ENCODE measurements around the gene SRSF9. TPM values are rescaled to one million over a fixed set of nuclear protein-coding genes. Genes with fewer than 3 reads are reported as not detected.

The SRSF9 gene
- total RNA-seq, 1 experiment from 2014 or later, result 244 TPM

GRCh38 chr12:120463712-120464111, 5.8 kb downstream of the SRSF9 start:
- Mint-ChIP-seq H3K4me3 (ENCODE audit: unreplicated experiment) (no peak overlapping the region), H3K4me1 (ENCODE audit: low read depth, unreplicated experiment) (no peaks in the 10 kb centered on the region), H3K9me3 (ENCODE audit: unreplicated experiment) (no peaks in the 10 kb centered on the region), H3K27me3 (ENCODE audit: insufficient read depth, unreplicated experiment) (no peaks in the 10 kb centered on the region), H3K27ac (ENCODE audit: unreplicated experiment) (no peak overlapping the region), H3K36me3 (ENCODE audit: insufficient read depth, unreplicated experiment) (peaks cover 100% of the 10 kb centered on the region)
- Histone ChIP-seq H3K4me1 (peaks cover 8% of the 10 kb centered on the region; the same call in 1 of the 2 replicates), H3K9me3 (no peaks in the 10 kb centered on the region), H3K27me3 (replicated peaks; ENCODE audit: control insufficient read depth, insufficient read depth, low read length) (no peaks in the 10 kb centered on the region), H3K36me3 (ENCODE audit: control insufficient read depth, insufficient read depth, low read length) (peaks cover 2% of the 10 kb centered on the region; the same call in 1 of the 2 replicates), H3K4me3 (ENCODE audit: low read depth, low read length) (no peak overlapping the region)
- ChIA-PET POLR2A (no interaction called here), CTCF (no interaction called here)
- TF ChIP-seq, protein P1, sequence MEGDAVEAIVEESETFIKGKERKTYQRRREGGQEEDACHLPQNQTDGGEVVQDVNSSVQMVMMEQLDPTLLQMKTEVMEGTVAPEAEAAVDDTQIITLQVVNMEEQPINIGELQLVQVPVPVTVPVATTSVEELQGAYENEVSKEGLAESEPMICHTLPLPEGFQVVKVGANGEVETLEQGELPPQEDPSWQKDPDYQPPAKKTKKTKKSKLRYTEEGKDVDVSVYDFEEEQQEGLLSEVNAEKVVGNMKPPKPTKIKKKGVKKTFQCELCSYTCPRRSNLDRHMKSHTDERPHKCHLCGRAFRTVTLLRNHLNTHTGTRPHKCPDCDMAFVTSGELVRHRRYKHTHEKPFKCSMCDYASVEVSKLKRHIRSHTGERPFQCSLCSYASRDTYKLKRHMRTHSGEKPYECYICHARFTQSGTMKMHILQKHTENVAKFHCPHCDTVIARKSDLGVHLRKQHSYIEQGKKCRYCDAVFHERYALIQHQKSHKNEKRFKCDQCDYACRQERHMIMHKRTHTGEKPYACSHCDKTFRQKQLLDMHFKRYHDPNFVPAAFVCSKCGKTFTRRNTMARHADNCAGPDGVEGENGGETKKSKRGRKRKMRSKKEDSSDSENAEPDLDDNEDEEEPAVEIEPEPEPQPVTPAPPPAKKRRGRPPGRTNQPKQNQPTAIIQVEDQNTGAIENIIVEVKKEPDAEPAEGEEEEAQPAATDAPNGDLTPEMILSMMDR (IDR thresholded peaks at IDR 0.05; ENCODE audit: insufficient read depth in 1 of 2, low read depth in 1 of 2, low read length in 1 of 2, severe bottlenecking in 1 of 2, unreplicated experiment in 1 of 2), result no peak
- no peak for DNase-seq
- no TSS peak for BruUV-seq (replicated peaks)
- intact Hi-C loops (cut with micrococcal nuclease; ENCODE audit: unreplicated experiment), result no loop called here

- Mint-ChIP-seq H3K4me1 (ENCODE audit: low read depth, unreplicated experiment) (no peaks in the 10 kb centered on the region), H3K4me3 (ENCODE audit: unreplicated experiment) (no peak overlapping the region), H3K36me3 (ENCODE audit: insufficient read depth, unreplicated experiment) (peaks cover 100% of the 10 kb centered on the region), H3K27me3 (ENCODE audit: insufficient read depth, unreplicated experiment) (no peaks in the 10 kb centered on the region), H3K27ac (ENCODE audit: unreplicated experiment) (no peak overlapping the region), H3K9me3 (ENCODE audit: unreplicated experiment) (no peaks in the 10 kb centered on the region)
- intact Hi-C loops (cut with micrococcal nuclease; ENCODE audit: unreplicated experiment), result no loop called here
- H3K27me3 ChIP-seq (replicated peaks; ENCODE audit: control insufficient read depth, insufficient read depth, low read length), result no peaks in the 10 kb centered on the region
- no peak overlapping the region for H3K4me3 ChIP-seq (ENCODE audit: low read depth, low read length)
- H3K9me3 ChIP-seq, result no peaks in the 10 kb centered on the region
- TF ChIP-seq, protein P1 (IDR thresholded peaks at IDR 0.05; ENCODE audit: insufficient read depth in 1 of 2, low read depth in 1 of 2, low read length in 1 of 2, severe bottlenecking in 1 of 2, unreplicated experiment in 1 of 2), result no peak
- BruUV-seq (replicated peaks), result TSS peak; percentile 2
- POLR2A ChIA-PET, result no interaction called here
- no peak for DNase-seq
- CTCF ChIA-PET, result no interaction called here
- H3K36me3 ChIP-seq (ENCODE audit: control insufficient read depth, insufficient read depth, low read length), result peaks cover 2% of the 10 kb centered on the region
- H3K4me1 ChIP-seq, result peaks cover 8% of the 10 kb centered on the region; the same call in 1 of the 2 replicates
These were observed 7.4 kb downstream of the SRSF9 start for GRCh38 chr12:120462099-120462640.

GRCh38 chr12:120460157-120460556, 9.4 kb downstream of the SRSF9 start:
- peaks cover 100% of the 10 kb centered on the region for H3K36me3 Mint-ChIP-seq (ENCODE audit: insufficient read depth, unreplicated experiment)
- DNase-seq, result no peak
- TSS peak; percentile 9 for BruUV-seq (replicated peaks)
- no peak overlapping the region for H3K27ac Mint-ChIP-seq (ENCODE audit: unreplicated experiment)
- intact Hi-C loops (cut with micrococcal nuclease; ENCODE audit: unreplicated experiment), result no loop called here
- H3K4me1 ChIP-seq, result peaks cover 4% of the 10 kb centered on the region; the same call in 1 of the 2 replicates
- no peaks in the 10 kb centered on the region for H3K27me3 Mint-ChIP-seq (ENCODE audit: insufficient read depth, unreplicated experiment)
- peaks cover 3% of the 10 kb centered on the region for H3K36me3 ChIP-seq (ENCODE audit: control insufficient read depth, insufficient read depth, low read length)
- no peak overlapping the region for H3K4me3 Mint-ChIP-seq (ENCODE audit: unreplicated experiment)
- CTCF ChIA-PET, result no interaction called here
- no peaks in the 10 kb centered on the region for H3K4me1 Mint-ChIP-seq (ENCODE audit: low read depth, unreplicated experiment)
- H3K4me3 ChIP-seq (ENCODE audit: low read depth, low read length), result no peak overlapping the region
- H3K9me3 Mint-ChIP-seq (ENCODE audit: unreplicated experiment), result no peaks in the 10 kb centered on the region
- POLR2A ChIA-PET, result no interaction called here
- no peaks in the 10 kb centered on the region for H3K27me3 ChIP-seq (replicated peaks; ENCODE audit: control insufficient read depth, insufficient read depth, low read length)
- H3K9me3 ChIP-seq, result no peaks in the 10 kb centered on the region
- TF ChIP-seq, protein P1 (IDR thresholded peaks at IDR 0.05; ENCODE audit: insufficient read depth in 1 of 2, low read depth in 1 of 2, low read length in 1 of 2, severe bottlenecking in 1 of 2, unreplicated experiment in 1 of 2), result no peak

Measured in Caco-2 (cell line).